ENCODE results near the gene EMILIN1. TPM values are rescaled to one million over a fixed set of nuclear protein-coding genes. Genes with fewer than 3 reads are reported as not detected.

The EMILIN1 gene
- total and polyA plus RNA-seq, 2 donors (not counting 3 experiments of a cell fraction or from before 2014, with no cell fraction given) = 11.7 to 16.6 TPM

DNA sequence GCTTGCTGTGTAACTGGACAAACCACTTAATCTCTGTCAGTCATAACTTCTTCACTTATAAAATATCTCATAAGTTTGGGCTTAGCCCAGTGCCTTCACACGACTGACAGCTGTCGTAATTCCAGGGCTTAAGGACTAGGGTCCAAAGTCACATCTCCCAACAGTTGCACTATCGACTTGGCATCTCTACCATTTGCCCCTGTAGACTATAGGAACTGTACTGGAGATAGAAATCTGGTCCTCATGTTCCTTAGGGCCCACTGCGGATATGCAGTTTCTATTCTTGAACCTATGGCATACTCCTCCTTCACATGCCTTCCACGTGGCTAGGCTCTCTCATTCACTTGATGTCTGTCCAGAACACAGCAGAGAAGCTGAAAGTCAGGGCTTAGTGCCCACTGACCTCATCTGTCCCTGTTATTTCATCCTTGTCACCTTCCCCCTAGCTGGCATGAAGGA lies 47.9 kb downstream of the EMILIN1 start:
- POLR2A ChIA-PET = no interaction called here
- no TSS peak for BruUV-seq (replicated peaks)

More for the DNA sequence above, 47.9 kb downstream of the EMILIN1 start:
- no peaks in the 10 kb centered on the region for H3K9me1 ChIP-seq (replicated peaks; ENCODE audit: control insufficient read depth, extremely low read depth, insufficient read depth, low read length)
- H4K20me1 ChIP-seq (replicated peaks; ENCODE audit: control insufficient read depth, extremely low read depth, insufficient read depth, low read length) = no peaks in the 10 kb centered on the region
- no peak overlapping the region for H3K4me2 ChIP-seq (ENCODE audit: insufficient read depth, low read length)
- no peak for FAIRE-seq
- no peaks in the 10 kb centered on the region for H3K79me2 ChIP-seq (ENCODE audit: control insufficient read depth, insufficient read depth, low read length)
- CTCF ChIA-PET = interaction anchor here (1.1 kb wide), 1 partner anchor 43 kb away, joined by 3 read pairs; no protein-coding TSS in a partner anchor
- dilution Hi-C loops (cut with MboI; ENCODE audit: extremely low pct_ligation_motif_present, low sequenced_read_pairs) (no loop called here), intact Hi-C loops (cut with micrococcal nuclease) (no loop called here)
- no peaks in the 10 kb centered on the region for H3K9me3 ChIP-seq (replicated peaks; ENCODE audit: control insufficient read depth, insufficient read depth, low read length)
- TF ChIP-seq, protein P1, sequence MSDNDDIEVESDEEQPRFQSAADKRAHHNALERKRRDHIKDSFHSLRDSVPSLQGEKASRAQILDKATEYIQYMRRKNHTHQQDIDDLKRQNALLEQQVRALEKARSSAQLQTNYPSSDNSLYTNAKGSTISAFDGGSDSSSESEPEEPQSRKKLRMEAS (IDR thresholded peaks at IDR 0.05; ENCODE audit: insufficient read depth, insufficient read length) = no peak
- TF ChIP-seq FOS (IDR thresholded peaks at IDR 0.05; ENCODE audit: borderline replicate concordance, insufficient read depth, low read length) = no peak
- TF ChIP-seq, protein P2, sequence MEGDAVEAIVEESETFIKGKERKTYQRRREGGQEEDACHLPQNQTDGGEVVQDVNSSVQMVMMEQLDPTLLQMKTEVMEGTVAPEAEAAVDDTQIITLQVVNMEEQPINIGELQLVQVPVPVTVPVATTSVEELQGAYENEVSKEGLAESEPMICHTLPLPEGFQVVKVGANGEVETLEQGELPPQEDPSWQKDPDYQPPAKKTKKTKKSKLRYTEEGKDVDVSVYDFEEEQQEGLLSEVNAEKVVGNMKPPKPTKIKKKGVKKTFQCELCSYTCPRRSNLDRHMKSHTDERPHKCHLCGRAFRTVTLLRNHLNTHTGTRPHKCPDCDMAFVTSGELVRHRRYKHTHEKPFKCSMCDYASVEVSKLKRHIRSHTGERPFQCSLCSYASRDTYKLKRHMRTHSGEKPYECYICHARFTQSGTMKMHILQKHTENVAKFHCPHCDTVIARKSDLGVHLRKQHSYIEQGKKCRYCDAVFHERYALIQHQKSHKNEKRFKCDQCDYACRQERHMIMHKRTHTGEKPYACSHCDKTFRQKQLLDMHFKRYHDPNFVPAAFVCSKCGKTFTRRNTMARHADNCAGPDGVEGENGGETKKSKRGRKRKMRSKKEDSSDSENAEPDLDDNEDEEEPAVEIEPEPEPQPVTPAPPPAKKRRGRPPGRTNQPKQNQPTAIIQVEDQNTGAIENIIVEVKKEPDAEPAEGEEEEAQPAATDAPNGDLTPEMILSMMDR (IDR thresholded peaks at IDR 0.05; ENCODE audit: extremely low read depth in 1 of 2, insufficient read depth in 1 of 2, low read depth in 1 of 2, low read length in 2 of 2) = no peak
- no peak for TF ChIP-seq MYC (IDR thresholded peaks at IDR 0.05; ENCODE audit: low read depth, low read length)
- TF ChIP-seq GATA2 (IDR thresholded peaks at IDR 0.05; ENCODE audit: insufficient read depth, insufficient read length, low read depth, low read length) = no peak
- TF ChIP-seq EZH2 (IDR thresholded peaks at IDR 0.05; ENCODE audit: borderline replicate concordance, low read depth, low read length, severe bottlenecking) = no peak
- no peak for TF ChIP-seq JUN (IDR thresholded peaks at IDR 0.05; ENCODE audit: borderline replicate concordance, insufficient read depth, insufficient read length, low read depth)
- no peak for TF ChIP-seq POLR2A (IDR thresholded peaks at IDR 0.05; ENCODE audit: low read depth, low read length)
- no peak for TF ChIP-seq POLR2AphosphoS5 (IDR thresholded peaks at IDR 0.05; ENCODE audit: insufficient read depth, low read depth, low read length)
- no peak overlapping the region for H3K9ac ChIP-seq (replicated peaks; ENCODE audit: extremely low read depth, insufficient read depth, low read length)
- H3K4me1 ChIP-seq (ENCODE audit: control insufficient read depth, extremely low read depth, insufficient read depth, low read length) = no peaks in the 10 kb centered on the region
- H3K27me3 ChIP-seq (ENCODE audit: control insufficient read depth in 2 of 2, insufficient read depth in 2 of 2, low read length in 2 of 2) = peaks cover 8 to 11% of the 10 kb centered on the region in 2 experiments
- no peak overlapping the region for H2AFZ ChIP-seq (ENCODE audit: low read depth, low read length)
- DNase-seq (ENCODE audit: low read depth, low spot score) = no peak
- H3K36me3 ChIP-seq (ENCODE audit: control insufficient read depth in 2 of 2, extremely low read depth in 1 of 2, insufficient read depth in 2 of 2, low read length in 2 of 2) = peaks cover 0 to 12% of the 10 kb centered on the region in 2 experiments
- H3K27ac ChIP-seq (ENCODE audit: insufficient read depth, low read depth, low read length) = no peak overlapping the region
- no peak overlapping the region for H3K4me3 ChIP-seq (replicated peaks in 1 of 3; ENCODE audit: insufficient read depth in 1 of 3, low read depth in 1 of 3, low read length in 3 of 3)

Measured in endothelial cell of umbilical vein (primary cell).